ENCODE data around the gene P2RY6. TPM values are rescaled to one million over a fixed set of nuclear protein-coding genes. Genes with fewer than 3 reads are reported as not detected.

P2RY6 gene
- total and polyA plus RNA-seq, 2 of the 8 experiments (the other 6 are each of a cell fraction or from before 2014, with no cell fraction given) = 0.15 TPM; not detected in 1

GRCh38 chr11:73343076-73343873 lies 71.1 kb downstream of the P2RY6 start:
- ChIA-PET CTCF (ENCODE audit: partially characterized antibody) (interaction anchor here (0.7 to 35.5 kb wide), 6 partner anchors 27 to 106 kb away, joined by 3 to 1456 read pairs (median 12); partner anchors contain the start of genes ARHGEF17 and RELT), POLR2A (ENCODE audit: partially characterized antibody) (interaction anchor here (1.3 to 1.8 kb wide), 2 partner anchors 14 to 34 kb away, joined by 5 read pairs; no protein-coding TSS in a partner anchor)
- Histone ChIP-seq H3K79me1 (ENCODE audit: low read depth, low read length) (peaks cover 5% of the 10 kb centered on the region; the same call in 1 of the 2 replicates), H3K4ac (replicated peaks; ENCODE audit: insufficient read length, low read depth, low read length) (no peak overlapping the region), H3K4me3 (ENCODE audit: extremely low read depth in 1 of 4, insufficient read depth in 2 of 4, low read depth in 3 of 4, low read length in 4 of 4) (peak overlapping the region; percentile 25 to 57 (median 30); a peak in 6 of 8 replicates), H2BK15ac (ENCODE audit: low read length) (peak overlapping the region; percentile 61; the same call in 1 of the 2 replicates), H3K14ac (ENCODE audit: insufficient read length) (no peak overlapping the region), H2BK12ac (ENCODE audit: low read depth, low read length) (no peak overlapping the region), H2BK120ac (replicated peaks; ENCODE audit: low read depth, low read length) (no peak overlapping the region), H2BK20ac (ENCODE audit: low read length) (no peak overlapping the region), H3K27ac (ENCODE audit: low read depth, low read length) (no peak overlapping the region), H3K79me2 (ENCODE audit: control insufficient read depth in 1 of 2, insufficient read depth in 2 of 2, low read length in 2 of 2) (no peaks in the 10 kb centered on the region), H3K36me3 (ENCODE audit: control insufficient read depth in 2 of 4, insufficient read depth in 4 of 4, low read length in 3 of 4) (no peaks in the 10 kb centered on the region), H3K9ac (replicated peaks in 1 of 4; ENCODE audit: extremely low read depth in 1 of 4, low read depth in 3 of 4, low read length in 3 of 4) (no peak overlapping the region; a peak in 1 of 7 replicates), H3K4me2 (ENCODE audit: insufficient read depth in 1 of 2, low read depth in 2 of 2, low read length in 2 of 2) (peak overlapping the region; percentile 71 to 77), H3K18ac (ENCODE audit: extremely low read depth, low read length) (peak overlapping the region; percentile 68; the same call in 1 of the 2 replicates), H3K9me3 (ENCODE audit: insufficient read depth in 2 of 2, low read depth in 1 of 2, low read length in 1 of 2) (no peaks in the 10 kb centered on the region), H4K91ac (replicated peaks; ENCODE audit: insufficient read length, low read length) (peak overlapping the region; percentile 80), H4K20me1 (replicated peaks in 1 of 2; ENCODE audit: control insufficient read depth in 1 of 2, insufficient read depth in 2 of 2, low read length in 2 of 2) (peaks cover 15 to 49% of the 10 kb centered on the region in 2 experiments), H4K8ac (ENCODE audit: extremely low read depth, insufficient read depth, low read length) (no peak overlapping the region; the same call in none of the 2 replicates), H3K27me3 (replicated peaks in 1 of 4; ENCODE audit: control insufficient read depth in 3 of 4, extremely low read depth in 1 of 4, insufficient read depth in 3 of 4, low read length in 3 of 4) (peaks cover 7 to 38% (median 30%) of the 10 kb centered on the region in 4 experiments; a peak in 6 of 7 replicates), H3K23me2 (ENCODE audit: low read depth, low read length) (peaks cover 3% of the 10 kb centered on the region), H3K4me1 (replicated peaks in 1 of 4; ENCODE audit: control insufficient read depth in 3 of 4, insufficient read depth in 4 of 4, low read length in 3 of 4) (peaks cover 0 to 11% (median 9%) of the 10 kb centered on the region in 4 experiments; a peak in 6 of 7 replicates), H3K56ac (replicated peaks; ENCODE audit: insufficient read length, low read depth, low read length) (no peak overlapping the region), H2AK5ac (ENCODE audit: low read depth, low read length) (peak overlapping the region; percentile 39; the same call in 1 of the 2 replicates), H2AFZ (ENCODE audit: low read length) (no peak overlapping the region), H4K5ac (ENCODE audit: insufficient read length, low read depth, low read length) (no peak overlapping the region), H2BK5ac (ENCODE audit: low read depth, low read length) (no peak overlapping the region), H3K23ac (ENCODE audit: insufficient read length) (no peak overlapping the region)
- TF ChIP-seq ASH2L (IDR thresholded peaks at IDR 0.05; ENCODE audit: low read length) = peak; percentile 52
- no peak for TF ChIP-seq CBX8 (IDR thresholded peaks at IDR 0.05; ENCODE audit: borderline replicate concordance, low read depth, low read length)
- TF ChIP-seq KDM4A (IDR thresholded peaks at IDR 0.05; ENCODE audit: low read depth, low read length, severe bottlenecking) = peak; percentile 14
- peak; percentile 28 for TF ChIP-seq EZH2 (IDR thresholded peaks at IDR 0.05; ENCODE audit: low read depth, low read length, severe bottlenecking)
- no peak for TF ChIP-seq SIRT6 (IDR thresholded peaks at IDR 0.05; ENCODE audit: low read length)
- 0 out of 2 replicates have a peak, but pooled peaks have one; percentile 4 for TF ChIP-seq MAX (IDR thresholded peaks at IDR 0.05)
- no peak for TF ChIP-seq TBP (IDR thresholded peaks at IDR 0.05; ENCODE audit: low read depth, low read length)
- no peak for TF ChIP-seq ATF3 (IDR thresholded peaks at IDR 0.05; ENCODE audit: insufficient read depth, low read depth, low read length)
- no peak for FAIRE-seq
- WGBS, 2 experiments (ENCODE audit: extremely low coverage in 1 of 2, insufficient coverage in 1 of 2, insufficient read length in 1 of 2, insufficient replicate concordance in 2 of 2, low coverage in 1 of 2, low lambda C conversion rate in 2 of 2, missing lambda C conversion rate in 1 of 2) = 35% methylated on average over 18 of the region's 40 CpGs; no CpG with 5 or more reads in 1 of the 2 experiments
- no peak for DNase-seq (ENCODE audit: low read depth in 1 of 2, low spot score in 2 of 2)

Measured in H1 (cell line).